Activated CD4-positive, alpha-beta T cell treated with anti-CD3 and anti-CD28 coated beads, Interleukin-2, amount 50 U/mL, for 1 hour (primary cell): ENCODE data around the gene EHMT1.
"Not testable (repeated sequence)": the region's sequence is repeated elsewhere in the genome, so short reads cannot be mapped to it uniquely, and the experiment has no call there.

ENCODE experiments used
- DNase-seq: peaks from one replicate; pipeline ENCODE4 v3.0.0-alpha.2; 2020

Gene EHMT1

DNA sequence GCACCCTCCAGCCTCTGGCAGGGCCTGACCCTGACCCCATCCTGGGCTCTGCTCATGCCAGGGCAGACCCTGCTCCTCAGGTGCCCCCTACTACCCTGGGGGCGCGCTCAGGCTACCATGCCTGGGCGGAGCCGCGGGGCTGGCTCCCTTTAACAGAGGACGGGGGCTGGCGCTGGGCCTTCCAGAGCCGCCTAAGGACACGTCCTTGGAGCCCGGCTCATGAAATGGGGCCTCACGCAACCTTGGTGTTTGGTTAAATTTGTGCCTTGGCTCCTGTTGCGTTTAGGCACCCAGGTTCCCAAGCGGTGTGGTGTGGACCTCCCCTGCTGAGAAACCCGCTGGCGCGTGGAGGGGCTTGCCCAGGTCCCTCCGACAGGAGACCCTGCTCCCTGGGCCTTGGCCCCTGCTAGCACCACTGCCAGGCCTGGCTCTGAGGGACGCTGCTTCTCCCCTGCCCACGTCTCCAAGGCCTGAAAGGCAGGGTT lies 3.4 kb upstream of the EHMT1 start:
- DNase-seq, result no peak

DNA sequence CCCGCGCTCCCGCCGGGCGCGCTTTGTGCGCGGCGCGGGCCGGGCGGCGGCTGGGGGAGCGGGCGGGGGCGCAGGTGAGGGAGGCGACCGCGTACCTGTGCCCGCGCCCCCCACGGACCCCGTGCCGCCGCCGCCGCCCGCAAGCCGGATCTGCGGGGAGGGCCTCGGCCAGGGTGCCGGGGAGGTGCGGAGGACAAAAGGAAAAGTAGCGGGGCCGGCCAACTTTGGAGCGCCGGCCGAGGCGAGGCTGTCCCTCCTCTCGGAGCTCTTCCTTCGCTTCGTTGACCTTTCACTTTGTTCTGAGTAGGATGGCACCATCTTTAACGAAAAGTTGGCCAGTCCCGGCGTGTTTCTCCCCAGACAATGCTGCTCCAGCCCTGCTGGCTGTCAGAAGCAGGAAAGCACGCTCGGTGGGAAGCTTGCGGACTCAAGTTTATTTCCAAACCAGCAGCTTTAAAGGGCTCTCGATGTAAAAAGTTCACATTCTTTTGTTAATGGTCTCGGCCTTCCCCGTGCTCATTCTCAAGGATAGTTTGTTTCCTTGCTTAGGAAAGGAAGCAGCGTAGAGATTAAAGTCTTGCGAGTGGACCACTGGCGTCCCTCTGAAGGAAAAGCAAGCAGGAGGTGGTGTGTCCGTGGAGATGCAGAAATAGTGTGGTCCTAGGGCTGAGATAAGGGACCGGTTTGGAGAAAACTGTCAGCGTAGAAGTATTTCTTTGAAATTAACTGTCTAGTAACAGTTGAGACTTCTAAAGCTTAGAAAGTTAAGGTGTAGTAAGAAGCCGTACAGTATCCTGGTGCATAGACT lies 639 bp downstream of the EHMT1 start:
- DNase-seq, result peak; percentile 20

DNA sequence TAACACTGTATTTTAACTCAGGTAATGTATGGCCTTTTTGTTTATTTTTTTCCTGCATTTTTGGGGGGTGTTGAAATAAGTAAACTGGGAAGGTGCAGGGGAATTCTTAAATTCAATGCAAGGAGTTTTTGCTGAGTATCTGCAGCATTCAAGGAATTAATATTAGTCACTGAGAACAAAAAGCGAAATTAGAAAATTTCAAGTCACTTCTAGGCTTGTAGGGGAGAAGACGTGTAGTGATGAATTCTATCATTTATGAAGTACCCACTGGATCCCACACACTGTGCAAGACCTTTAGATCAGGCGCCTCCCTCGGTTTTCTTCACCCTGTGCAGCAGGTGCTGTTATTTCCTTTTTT lies 1.2 kb downstream of the EHMT1 start:
- no peak for DNase-seq

DNA sequence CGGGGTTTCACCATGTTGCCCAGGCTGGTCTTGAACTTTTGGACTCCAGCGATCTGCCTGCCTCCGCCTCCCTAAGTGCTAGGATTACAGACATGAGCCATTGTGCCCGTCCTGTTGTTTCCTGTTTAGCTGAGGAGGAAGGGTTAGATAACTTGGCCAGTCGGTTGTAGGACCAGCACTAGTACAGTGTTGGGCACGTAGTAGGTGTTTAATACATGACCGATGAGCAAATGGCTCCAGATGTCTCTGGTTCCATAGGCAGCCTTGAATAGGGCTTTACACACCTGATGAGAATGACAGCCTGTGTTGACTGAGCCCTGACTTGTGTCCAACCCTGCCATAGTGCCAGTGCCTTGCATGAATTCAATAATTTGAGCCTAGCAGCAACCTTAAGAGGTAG lies 1.8 kb downstream of the EHMT1 start:
- no peak for DNase-seq

DNA sequence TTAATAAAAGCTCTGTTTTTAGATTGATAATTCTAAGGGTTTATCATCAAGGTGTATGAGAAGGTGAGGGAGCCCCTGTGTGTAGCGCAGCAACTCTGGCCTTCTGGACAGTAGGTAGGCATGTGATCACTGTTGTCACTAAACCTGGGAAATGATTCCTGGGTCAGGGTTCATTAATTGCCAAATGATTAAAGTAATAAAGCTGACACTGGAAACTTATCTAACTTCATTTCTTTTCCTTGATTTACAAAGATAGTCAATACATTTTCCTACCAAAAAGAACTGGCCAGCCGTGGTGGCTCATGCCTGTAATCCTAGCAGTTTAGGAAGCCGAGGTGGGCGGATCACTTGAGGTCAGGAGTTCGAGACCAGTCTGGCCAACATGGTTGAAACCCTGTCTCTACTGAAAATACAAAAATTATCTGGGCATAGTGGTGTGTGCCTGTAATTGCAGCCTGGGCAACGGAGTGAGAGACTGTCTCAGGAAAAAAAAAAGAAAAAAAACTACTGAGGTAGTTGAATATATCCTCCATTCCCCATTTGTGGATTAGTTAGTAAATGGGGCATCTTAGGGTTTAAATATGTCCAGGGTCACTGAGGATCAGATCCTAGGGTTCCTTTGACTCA lies 2.4 kb downstream of the EHMT1 start:
- no peak for DNase-seq

DNA sequence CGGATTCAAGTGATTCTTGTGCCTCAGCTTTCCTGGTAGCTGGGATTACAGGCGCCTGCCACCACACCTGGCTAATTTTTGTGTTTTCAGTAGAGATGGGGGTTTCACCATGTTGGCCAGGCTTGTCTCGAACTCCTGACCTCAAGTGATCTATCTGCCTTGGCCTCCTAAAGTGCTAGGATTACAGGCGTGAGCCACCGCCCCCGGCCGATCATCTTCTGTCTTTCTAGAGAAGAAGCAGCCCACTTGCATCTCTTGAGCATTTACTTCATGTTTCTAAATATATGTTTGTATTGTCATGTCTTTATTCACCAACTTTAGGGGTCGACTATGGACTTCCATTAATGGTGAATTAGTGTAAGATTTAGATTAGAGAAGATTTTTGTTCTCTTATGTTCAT lies 3.4 kb downstream of the EHMT1 start:
- not testable (repeated sequence) for DNase-seq

DNA sequence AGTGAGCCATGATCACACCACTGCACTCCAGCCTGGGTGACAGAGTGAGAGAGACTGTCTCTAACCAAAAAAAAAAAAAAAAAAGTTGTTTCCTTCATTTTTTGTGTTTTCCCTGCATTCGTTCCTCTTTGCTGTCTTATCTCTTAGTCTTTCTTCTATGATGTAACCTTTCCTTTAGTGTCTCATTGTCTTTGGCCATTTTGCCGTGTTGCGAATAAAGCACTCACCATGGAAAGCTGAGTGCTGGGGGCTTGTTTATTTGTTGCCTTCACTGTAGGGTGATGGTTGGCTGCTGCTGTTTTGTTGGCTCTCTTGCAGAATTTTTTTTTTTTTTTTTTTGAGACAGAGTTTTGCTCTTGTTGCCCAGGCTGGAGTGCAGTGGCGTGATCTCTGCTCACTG lies 7.7 kb downstream of the EHMT1 start:
- no peak for DNase-seq

DNA sequence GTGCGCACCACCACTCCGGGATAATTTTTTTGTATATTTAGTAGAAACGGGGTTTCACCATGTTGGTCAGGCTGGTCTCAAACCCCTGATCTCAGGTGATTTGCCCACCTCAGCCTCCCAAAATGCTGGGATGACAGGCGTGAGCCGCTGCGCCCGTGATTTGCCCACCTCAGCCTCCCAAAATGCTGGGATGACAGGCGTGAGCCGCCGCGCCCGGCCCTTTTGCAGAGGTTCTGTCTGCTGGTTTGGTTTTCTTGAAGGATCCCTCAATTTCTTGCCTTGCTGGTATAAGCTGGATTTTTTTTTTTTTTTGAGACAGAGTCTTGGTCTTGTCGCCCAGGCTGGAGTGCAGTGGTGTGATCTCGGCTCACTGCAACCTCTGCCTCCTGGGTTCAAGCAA lies 8.6 kb downstream of the EHMT1 start:
- not testable (repeated sequence) for DNase-seq

- no peak for DNase-seq
Measured at GRCh38 chr9:137630126-137630525, 11.3 kb downstream of the EHMT1 start.

GRCh38 chr9:137630679-137631078 lies 11.9 kb downstream of the EHMT1 start:
- no peak for DNase-seq

GRCh38 chr9:137631345-137632229 lies 12.8 kb downstream of the EHMT1 start:
- no peak for DNase-seq

DNA sequence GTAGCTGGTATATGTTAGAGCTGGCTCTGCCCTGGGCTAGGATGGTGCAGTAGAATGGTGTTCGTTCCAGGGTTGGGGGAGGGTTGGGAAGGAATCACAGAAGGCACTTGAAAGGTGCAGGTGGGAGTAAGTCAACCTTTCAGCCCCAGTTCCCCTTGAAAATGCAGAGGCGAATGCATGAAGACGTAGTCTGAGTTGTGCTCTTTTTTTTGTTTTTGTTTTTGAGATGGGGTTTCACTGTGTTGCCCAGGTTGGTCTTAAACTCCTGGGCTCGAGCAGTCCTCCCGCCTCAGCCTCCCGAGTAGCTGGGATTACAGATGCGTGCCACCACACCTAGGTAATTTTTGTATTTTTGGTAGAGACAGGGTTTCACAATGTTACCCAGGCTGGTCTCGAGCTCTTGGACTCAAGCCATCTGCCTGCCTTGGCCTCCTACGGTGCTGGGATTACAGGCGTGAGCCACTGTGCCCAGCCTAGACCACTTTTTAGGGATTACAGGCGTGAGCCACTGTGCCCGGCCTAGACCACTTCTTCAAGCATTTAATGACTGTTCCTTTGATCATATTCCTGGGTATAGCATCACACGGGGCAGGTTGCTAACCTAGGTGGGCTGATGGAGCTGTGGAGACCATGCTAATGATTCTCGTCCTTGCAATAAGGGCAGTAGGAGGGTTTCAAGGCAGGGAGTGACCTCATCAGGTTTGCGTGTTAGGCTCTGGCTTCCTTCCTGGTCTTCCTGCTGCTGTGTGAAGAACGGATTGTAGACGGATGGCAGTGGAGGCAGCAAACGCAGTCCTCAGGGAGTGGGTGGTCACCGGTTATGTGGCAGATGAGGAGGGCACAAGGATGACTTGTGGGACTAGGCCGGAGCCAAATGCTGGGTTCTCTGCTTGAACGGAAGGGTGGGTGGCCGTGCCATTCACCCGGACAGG lies 13.7 kb downstream of the EHMT1 start:
- no peak for DNase-seq

GRCh38 chr9:137634016-137634415 lies 15.2 kb downstream of the EHMT1 start:
- DNase-seq, result no peak

- no peak for DNase-seq
Measured at GRCh38 chr9:137638680-137639079, 19.9 kb downstream of the EHMT1 start.

DNA sequence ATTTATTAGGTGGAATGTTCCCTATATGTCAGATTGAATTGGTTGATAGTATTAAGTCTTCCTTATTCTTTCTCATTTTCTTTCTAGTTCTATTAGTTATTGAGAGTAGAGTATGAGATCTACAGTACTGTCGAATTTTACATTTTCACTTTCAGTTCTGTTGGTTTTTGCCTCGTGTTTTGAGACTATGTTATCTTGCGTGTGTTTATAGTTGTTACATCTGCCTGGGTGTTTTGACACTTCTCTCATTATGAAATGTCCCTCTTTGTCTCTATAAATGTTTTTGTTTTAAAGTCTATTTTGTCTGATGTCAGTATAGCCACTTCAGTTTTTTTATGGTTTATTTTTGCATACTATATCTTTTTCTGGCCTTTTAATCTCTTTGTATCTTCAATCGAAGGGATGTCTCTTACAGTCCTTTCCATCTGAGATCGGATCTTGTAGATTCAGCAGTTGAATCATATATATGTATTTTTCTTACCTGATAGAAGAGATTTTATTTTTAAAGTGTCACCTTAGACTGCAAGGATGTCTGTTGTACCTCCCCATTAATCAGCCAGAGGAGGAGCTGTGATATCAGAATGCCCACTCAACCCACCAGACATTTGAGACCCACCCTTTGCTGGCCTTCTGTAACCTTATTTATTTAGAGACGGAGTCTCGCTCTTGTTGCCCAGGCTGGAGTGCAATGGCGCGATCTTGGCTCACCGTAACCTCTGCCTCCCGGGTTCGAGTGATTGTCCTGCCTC lies 20.7 kb downstream of the EHMT1 start:
- DNase-seq, result no peak

- no peak for DNase-seq
Measured at GRCh38 chr9:137640862-137641261, 22.1 kb downstream of the EHMT1 start.

- DNase-seq, result no peak
Measured at GRCh38 chr9:137642118-137642601, 23.4 kb downstream of the EHMT1 start.

DNA sequence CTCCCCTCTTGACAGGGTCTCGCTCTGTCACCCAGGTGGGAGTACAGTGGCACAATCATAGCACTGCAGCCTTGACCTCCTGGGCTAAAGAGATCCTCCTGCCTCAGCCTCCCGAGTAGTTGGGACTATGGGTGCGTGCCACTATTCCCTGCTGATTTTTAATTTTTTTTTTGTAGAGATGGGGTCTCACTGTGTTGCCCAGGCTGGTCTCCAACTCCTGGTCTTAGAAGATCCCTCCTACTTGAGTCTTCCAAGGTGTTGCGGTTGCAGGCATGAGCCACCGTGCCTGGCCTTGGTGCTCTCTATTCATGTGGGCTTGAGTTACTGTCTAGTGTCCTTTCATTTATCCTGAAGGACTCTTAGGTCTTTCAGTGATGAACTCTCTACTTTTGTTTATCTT lies 24.1 kb downstream of the EHMT1 start:
- no peak for DNase-seq

- DNase-seq, result no peak
Measured at GRCh38 chr9:137643921-137644320, 25.1 kb downstream of the EHMT1 start.

DNA sequence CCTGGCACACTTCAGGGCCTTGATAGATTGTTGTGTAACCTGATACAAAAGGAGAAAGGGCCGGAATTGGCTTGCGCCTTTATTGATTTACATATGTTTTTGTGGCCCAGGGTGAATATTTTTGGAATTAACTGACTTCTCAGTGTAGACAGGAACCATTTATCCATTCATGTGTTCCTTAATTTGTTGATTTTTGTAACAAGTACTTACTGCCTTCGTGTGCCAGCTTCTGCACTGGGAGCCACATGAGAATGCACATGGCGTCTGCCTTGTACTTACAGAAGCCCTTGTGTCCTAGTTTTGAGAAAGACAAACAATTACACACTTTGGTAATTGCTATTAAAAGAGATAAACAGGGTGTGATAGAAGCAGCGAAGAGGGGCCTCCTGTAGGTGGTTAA lies 26.4 kb downstream of the EHMT1 start:
- DNase-seq, result no peak

DNA sequence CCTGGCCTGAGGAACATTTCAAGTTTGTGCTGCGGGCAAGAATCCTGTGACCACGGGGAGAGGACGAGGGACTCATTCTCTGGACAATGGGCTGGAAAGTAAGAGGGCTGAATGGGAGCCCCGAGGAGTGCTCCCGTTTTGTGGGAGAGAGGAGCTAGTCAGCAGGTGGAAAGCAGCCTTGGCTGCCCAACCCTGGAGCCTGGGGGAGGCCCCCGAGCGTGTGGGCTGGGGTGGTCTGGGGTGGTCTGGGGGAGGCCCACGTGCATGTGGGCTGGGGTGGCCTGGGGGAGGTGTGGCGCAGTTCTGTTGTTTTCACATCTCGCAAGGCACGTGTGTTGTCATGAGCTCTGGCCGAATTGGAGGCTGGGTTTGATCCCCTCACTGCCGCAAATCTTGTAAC lies 27.5 kb downstream of the EHMT1 start:
- DNase-seq, result no peak
